Measurements from ENCODE around the gene HSPBP1. TPM values are rescaled to one million over a fixed set of nuclear protein-coding genes. Genes with fewer than 3 reads are reported as not detected.

The HSPBP1 gene
- total RNA-seq, 1 donor from 2014 or later, result 32.2 TPM

DNA sequence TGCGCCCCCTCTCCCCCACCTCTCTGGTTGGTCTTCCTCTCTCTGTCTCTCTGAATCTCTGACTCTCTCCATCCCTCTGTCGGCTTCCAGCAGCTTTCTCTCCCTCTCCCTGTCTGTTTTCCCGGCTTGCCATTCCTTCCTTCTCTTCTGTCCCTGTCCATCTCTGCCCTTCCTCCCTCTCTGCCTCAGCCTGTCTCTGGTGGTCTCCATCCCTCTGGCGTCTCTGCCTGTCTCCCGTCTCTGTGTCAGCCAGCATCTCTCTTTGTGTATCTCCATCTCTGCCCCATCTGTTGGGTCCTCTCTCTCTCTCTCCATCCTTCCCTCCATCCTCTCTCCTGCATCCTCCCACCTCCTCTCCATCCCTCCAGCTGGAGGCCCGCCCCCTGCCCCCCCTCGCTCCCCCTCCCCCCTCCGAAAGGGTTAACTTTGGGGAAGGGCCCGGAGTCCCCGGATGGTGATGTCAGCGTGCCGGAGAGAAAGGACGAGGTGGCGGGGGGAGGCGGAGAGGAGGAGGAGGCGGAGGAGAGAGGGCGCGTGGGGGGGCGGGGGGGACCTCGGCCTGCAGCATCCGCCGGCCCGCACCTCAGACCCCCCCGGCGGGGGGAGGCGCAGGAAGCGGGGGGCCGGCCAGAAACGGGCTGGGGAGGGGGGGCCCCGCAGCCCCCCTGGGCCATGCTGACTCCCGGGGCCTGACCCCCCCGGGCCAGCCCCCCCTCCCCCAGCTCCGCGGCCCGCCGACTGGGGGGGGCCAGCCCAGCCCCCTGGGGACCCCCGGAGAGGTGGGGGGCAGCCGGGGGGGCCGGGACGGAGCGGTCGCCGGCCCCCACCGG lies 3.9 kb upstream of the HSPBP1 start, which contains the start of gene BRSK1:
Gene BRSK1 (plus strand): TSS at position 450 of the 830 bp plus-strand sequence. CDS start 446 bp downstream, outside the sequence.
- CTCF ChIA-PET, result no interaction called here
- intact Hi-C loops (cut with micrococcal nuclease), result no loop called here
- peaks cover 4% of the 10 kb centered on the region for H3K27me3 Mint-ChIP-seq
- H3K36me3 Mint-ChIP-seq (ENCODE audit: low read depth), result peaks cover 4% of the 10 kb centered on the region
- peak within 1 kb of the TSS; percentile 56 for H3K4me3 Mint-ChIP-seq
- DNase-seq (no peak), ATAC-seq (ENCODE audit: low read depth) (no peak)
- H3K27ac Mint-ChIP-seq, result no peak within 1 kb of the TSS
- peaks cover 38% of the 10 kb centered on the region for H3K4me1 Mint-ChIP-seq
- no peaks in the 10 kb centered on the region for H3K9me3 Mint-ChIP-seq
- TF ChIP-seq, protein P1, sequence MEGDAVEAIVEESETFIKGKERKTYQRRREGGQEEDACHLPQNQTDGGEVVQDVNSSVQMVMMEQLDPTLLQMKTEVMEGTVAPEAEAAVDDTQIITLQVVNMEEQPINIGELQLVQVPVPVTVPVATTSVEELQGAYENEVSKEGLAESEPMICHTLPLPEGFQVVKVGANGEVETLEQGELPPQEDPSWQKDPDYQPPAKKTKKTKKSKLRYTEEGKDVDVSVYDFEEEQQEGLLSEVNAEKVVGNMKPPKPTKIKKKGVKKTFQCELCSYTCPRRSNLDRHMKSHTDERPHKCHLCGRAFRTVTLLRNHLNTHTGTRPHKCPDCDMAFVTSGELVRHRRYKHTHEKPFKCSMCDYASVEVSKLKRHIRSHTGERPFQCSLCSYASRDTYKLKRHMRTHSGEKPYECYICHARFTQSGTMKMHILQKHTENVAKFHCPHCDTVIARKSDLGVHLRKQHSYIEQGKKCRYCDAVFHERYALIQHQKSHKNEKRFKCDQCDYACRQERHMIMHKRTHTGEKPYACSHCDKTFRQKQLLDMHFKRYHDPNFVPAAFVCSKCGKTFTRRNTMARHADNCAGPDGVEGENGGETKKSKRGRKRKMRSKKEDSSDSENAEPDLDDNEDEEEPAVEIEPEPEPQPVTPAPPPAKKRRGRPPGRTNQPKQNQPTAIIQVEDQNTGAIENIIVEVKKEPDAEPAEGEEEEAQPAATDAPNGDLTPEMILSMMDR (IDR thresholded peaks at IDR 0.05), result no peak
- POLR2A ChIA-PET, result interaction anchor here (1.1 to 11.6 kb wide), 2 partner anchors 18 to 27 kb away, joined by 3 to 277 read pairs; partner anchors contain the start of gene PPP6R1

GRCh38 chr19:55279340-55279739 lies 570 bp downstream of the HSPBP1 start:
- peaks cover 4% of the 10 kb centered on the region for H3K27me3 Mint-ChIP-seq
- intact Hi-C loops (cut with micrococcal nuclease), result no loop called here
- DNase-seq (no peak), ATAC-seq (ENCODE audit: low read depth) (no peak)
- peaks cover 30% of the 10 kb centered on the region for H3K36me3 Mint-ChIP-seq (ENCODE audit: low read depth)
- ChIA-PET POLR2A (interaction anchor here (0.5 to 11.6 kb wide), 8 partner anchors 23 to 663 kb away, joined by 3 to 277 read pairs (median 4); partner anchors contain the start of genes FIZ1, KMT5C, PPP6R1 and UBE2S), CTCF (interaction anchor here (1.1 to 1.4 kb wide), 2 partner anchors 23 to 104 kb away, joined by 4 to 5 read pairs; no protein-coding TSS in a partner anchor)
- TF ChIP-seq, protein P1 (IDR thresholded peaks at IDR 0.05), result no peak
- peaks cover 78% of the 10 kb centered on the region for H3K4me1 Mint-ChIP-seq
- peak overlapping the region; percentile 100 for H3K4me3 Mint-ChIP-seq
- H3K9me3 Mint-ChIP-seq, result no peaks in the 10 kb centered on the region
- peak overlapping the region; percentile 98 for H3K27ac Mint-ChIP-seq

GRCh38 chr19:55278391-55279135 lies 1.3 kb downstream of the HSPBP1 start:
- no peak for ATAC-seq (ENCODE audit: low read depth)

DNA sequence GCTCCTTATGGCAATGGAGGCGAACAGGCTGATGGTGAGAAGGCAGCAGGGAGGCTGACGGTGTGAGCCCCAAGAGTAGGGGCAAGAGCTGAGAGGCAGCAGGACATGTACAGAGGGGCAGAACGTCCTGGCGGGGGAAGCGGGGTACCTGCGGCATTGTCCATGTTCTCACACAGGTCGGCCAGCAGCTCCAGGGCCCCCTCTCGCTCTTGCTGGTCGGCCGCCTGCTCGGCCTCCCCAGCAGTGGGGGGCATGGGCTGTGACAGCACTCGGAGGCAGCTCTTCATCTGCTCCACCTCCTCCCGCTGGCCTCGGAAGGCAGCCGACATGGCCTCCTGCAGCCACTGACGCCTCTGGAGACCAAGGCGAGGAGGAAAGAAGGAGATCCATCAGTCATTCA lies 2.4 kb downstream of the HSPBP1 start:
- H3K36me3 Mint-ChIP-seq (ENCODE audit: low read depth), result peaks cover 43% of the 10 kb centered on the region
- no peak overlapping the region for H3K4me3 Mint-ChIP-seq
- TF ChIP-seq, protein P1 (IDR thresholded peaks at IDR 0.05), result no peak
- ChIA-PET POLR2A (interaction anchor here (1.6 to 11.6 kb wide), 3 partner anchors 21 to 322 kb away, joined by 6 to 277 read pairs (median 13); partner anchors contain the start of genes FIZ1, PPP6R1 and UBE2S), CTCF (interaction anchor here (1.4 kb wide), 1 partner anchor 18 kb away, joined by 3 read pairs; no protein-coding TSS in a partner anchor)
- H3K9me3 Mint-ChIP-seq, result no peaks in the 10 kb centered on the region
- DNase-seq, result no peak
- no peak for ATAC-seq (ENCODE audit: low read depth)
- H3K27ac Mint-ChIP-seq, result peak overlapping the region; percentile 93
- H3K27me3 Mint-ChIP-seq, result no peaks in the 10 kb centered on the region
- intact Hi-C loops (cut with micrococcal nuclease), result loop anchor here (2.0 kb wide), 1 partner anchor 23 kb away; no protein-coding TSS in a partner anchor
- peaks cover 69% of the 10 kb centered on the region for H3K4me1 Mint-ChIP-seq

More at GRCh38 chr19:55278391-55279135, 1.3 kb downstream of the HSPBP1 start:
- CTCF ChIA-PET, result interaction anchor here (1.4 kb wide), 1 partner anchor 19 kb away, joined by 3 read pairs; no protein-coding TSS in a partner anchor
- Mint-ChIP-seq H3K36me3 (ENCODE audit: low read depth) (peaks cover 34% of the 10 kb centered on the region), H3K4me3 (peak overlapping the region; percentile 100), H3K27me3 (peaks cover 4% of the 10 kb centered on the region), H3K27ac (peak overlapping the region; percentile 98), H3K9me3 (no peaks in the 10 kb centered on the region), H3K4me1 (peaks cover 77% of the 10 kb centered on the region)
- TF ChIP-seq, protein P1 (IDR thresholded peaks at IDR 0.05), result no peak
- intact Hi-C loops (cut with micrococcal nuclease), result no loop called here
- no peak for DNase-seq
- POLR2A ChIA-PET, result interaction anchor here (2.9 to 11.6 kb wide), 2 partner anchors 22 to 129 kb away, joined by 13 to 277 read pairs; partner anchors contain the start of genes PPP6R1 and UBE2S

Measured in activated B cell treated with CpG ODN at 0.5 μM for 24 hours (primary cell).